B cell (primary cell): ENCODE data around the gene RTN4RL1. TPM values are rescaled to one million over a fixed set of nuclear protein-coding genes. Genes with fewer than 3 reads are reported as not detected.
A peak's percentile ranks its signal among the peaks of the same experiment; 100 is the strongest.

Experiments
- ATAC-seq: fragments of 200-7000 bp; cut with Tn5 transposase; one replicate; pipeline ENCODE4 v1.10.0; 2021; ENCODE audit warnings: low read depth, mild to moderate bottlenecking, moderate number of reproducible peaks, moderate library complexity
- CTCF ChIA-PET: fragments of 350-600 bp; sonication (Branson Sonifier 250); formaldehyde crosslinking; loops from one replicate; lab custom pipeline; 2021; ENCODE audit warnings: antibody characterized with exemption, inconsistent platforms; lab: Charles Lee
- POLR2A ChIA-PET: fragments of 350-600 bp; sonication (Branson Sonifier 250); formaldehyde crosslinking; loops from one replicate; lab custom pipeline; 2021; ENCODE audit warnings: antibody characterized with exemption; lab: Charles Lee
- DNase-seq: peaks from one replicate; pipeline ENCODE4 v3.0.0; 2013
- H2AFZ ChIP-seq: 2 replicates; pipeline ENCODE4 v1.6.1; 2012; ENCODE audit warnings: mild to moderate bottlenecking, low read depth, low read length; ENCODE audit not compliant: insufficient read depth, poor library complexity, severe bottlenecking
- H3K27ac ChIP-seq, 2 donors: 1 replicate in 1 of 2; 2 replicates in 1 of 2; pipeline ENCODE4 v1.5.1; 2012 to 2013; ENCODE audit warnings: low read length in 2 of 2, mild to moderate bottlenecking in 2 of 2, moderate library complexity in 1 of 2
- H3K27me3 ChIP-seq, 4 experiments: fragments of 200-600 bp in 1 of 4; sonication (generic) in 1 of 4; replicated peaks in 1 of 4; 1 replicate in 2 of 4; 2 replicates in 2 of 4; pipeline versions ENCODE4 v1.6.1 to v1.7.0; 2013 to 2016; ENCODE audit warnings: low read length in 3 of 4, mild to moderate bottlenecking in 2 of 4, mixed read lengths in 1 of 4, moderate library complexity in 1 of 4; ENCODE audit not compliant: insufficient read depth in 4 of 4, control insufficient read depth in 3 of 4; ENCODE audit errors: control extremely low read depth in 1 of 4
- H3K36me3 ChIP-seq, 2 experiments: replicated peaks in 1 of 2; 1 replicate in 1 of 2; 2 replicates in 1 of 2; pipeline versions ENCODE4 v1.6.1 to v1.7.1; 2013; ENCODE audit warnings: low read length in 1 of 2; ENCODE audit not compliant: insufficient read depth in 2 of 2, control insufficient read depth in 1 of 2; ENCODE audit errors: control extremely low read depth in 1 of 2, extremely low read depth in 1 of 2
- H3K4me1 ChIP-seq, 2 donors: fragments of 200-600 bp in 1 of 2; sonication (generic) in 1 of 2; 1 replicate in 1 of 2; 2 replicates in 1 of 2; pipeline versions ENCODE4 v1.5.1 to v1.6.1; 2013 to 2017; ENCODE audit warnings: low read length in 2 of 2; ENCODE audit not compliant: control insufficient read depth in 2 of 2, insufficient read depth in 2 of 2
- H3K4me2 ChIP-seq: replicated peaks from 2 replicates; pipeline ENCODE3; 2012; ENCODE audit warnings: mild to moderate bottlenecking, low read depth, low read length; ENCODE audit not compliant: poor library complexity, severe bottlenecking
- H3K4me3 ChIP-seq, 5 experiments: fragments of 200-600 bp in 1 of 5; sonication (generic) in 1 of 5; 1 replicate in 3 of 5; 2 replicates in 2 of 5; pipeline versions ENCODE4 v1.5.1 to v1.7.0; 2011 to 2016; ENCODE audit warnings: low read length in 4 of 5, mild to moderate bottlenecking in 4 of 5, low read depth in 2 of 5, control low read depth in 1 of 5, moderate library complexity in 1 of 5; ENCODE audit not compliant: insufficient read depth in 1 of 5; ENCODE audit errors: control extremely low read depth in 1 of 5, extremely low read depth in 1 of 5
- H3K79me2 ChIP-seq: fragments of 200-600 bp; sonication (generic); one replicate; pipeline ENCODE4 v1.6.0; 2016; ENCODE audit warnings: low read length; ENCODE audit not compliant: control insufficient read depth, insufficient read depth
- H3K9ac ChIP-seq: fragments of 200-600 bp; sonication (generic); 2 replicates; pipeline ENCODE4 v1.6.1; 2017; ENCODE audit warnings: mild to moderate bottlenecking, low read length, moderate library complexity
- H3K9me3 ChIP-seq, 3 donors: one replicate each; pipeline versions ENCODE4 v1.6.1 to v1.7.1; 2013; ENCODE audit warnings: low read length in 2 of 3; ENCODE audit not compliant: control insufficient read depth in 2 of 3, insufficient read depth in 1 of 3; ENCODE audit errors: control extremely low read depth in 1 of 3
- H4K20me1 ChIP-seq: 2 replicates; pipeline ENCODE4 v1.6.0; 2012; ENCODE audit warnings: mild to moderate bottlenecking, low read length; ENCODE audit not compliant: insufficient read depth, control insufficient read depth, poor library complexity, severe bottlenecking
- H3K27ac Mint-ChIP-seq: one replicate; pipeline ENCODE4 v1.8.0; 2021; ENCODE audit warnings: mixed read lengths
- H3K27me3 Mint-ChIP-seq: one replicate; pipeline ENCODE4 v1.8.0; 2021; ENCODE audit warnings: mixed read lengths
- H3K4me1 Mint-ChIP-seq: one replicate; pipeline ENCODE4 v1.8.0; 2021; ENCODE audit warnings: mixed read lengths
- H3K4me3 Mint-ChIP-seq: one replicate; pipeline ENCODE4 v1.8.0; 2021; ENCODE audit warnings: mixed read lengths
- H3K9me3 Mint-ChIP-seq: one replicate; pipeline ENCODE4 v1.8.0; 2022; ENCODE audit warnings: mixed read lengths; ENCODE audit not compliant: insufficient read depth
- EZH2 ChIP-seq: IDR thresholded peaks from 2 replicates; pipeline ENCODE4 v1.6.1; 2012; ENCODE audit warnings: borderline replicate concordance, low read depth, mild to moderate bottlenecking, moderate library complexity, low read length; ENCODE audit not compliant: insufficient read depth, poor library complexity, severe bottlenecking
- WGBS: methylation state at CpG from one replicate; pipeline ENCODE4 v1.1.5; 2013; ENCODE audit warnings: missing lambda C conversion rate; ENCODE audit not compliant: insufficient coverage; 5-methylcytosine and 5-hydroxymethylcytosine counted together
- intact Hi-C: fragments of 100-400 bp; cut with micrococcal nuclease; formaldehyde crosslinking; loops from one replicate; pipeline ENCODE4 v1.10.0; 2022
- polyA plus RNA-seq: library from polyadenylated mRNA; depleted of rRNA; stranded (reverse); fragments of >200 nt; gene quantifications from 2 replicates; pipeline ENCODE4 v1.2.3, GENCODE V29; 2012
- total RNA-seq, 2 donors: library from RNA; stranded (reverse); fragments of 120-200 nt in 1 of 2; gene quantifications; 1 replicate in 1 of 2; 2 replicates in 1 of 2; pipeline versions ENCODE4 v1.2.3 to v1.2.4, GENCODE V29; 2013 to 2022
- TF ChIP-seq, protein P1 (sequence below): fragments of 200-600 bp; IDR thresholded peaks from one replicate; pipeline ENCODE4 v1.8.0; 2022; ENCODE audit warnings: antibody characterized with exemption, mild to moderate bottlenecking

RTN4RL1 gene
- total and polyA plus RNA-seq, 2 donors (not counting 1 experiment from before 2014, with no cell fraction given): 0.03 to 0.07 TPM

GRCh38 chr17:2027528-2028233 is 2.5 kb upstream of the RTN4RL1 start:
- H3K27me3 Mint-ChIP-seq: peaks cover 30% of the 10 kb centered on the region
- no peak overlapping the region for H3K27ac Mint-ChIP-seq
- Histone ChIP-seq H3K79me2 (peaks cover 20% of the 10 kb centered on the region), H4K20me1 (peaks cover 25% of the 10 kb centered on the region), H3K27ac (no peak overlapping the region), H3K4me3 (no peak overlapping the region), H3K27me3 (peaks cover 0 to 56% (median 19%) of the 10 kb centered on the region in 4 experiments), H3K9ac (no peak overlapping the region), H3K36me3 (peaks cover 0 to 6% of the 10 kb centered on the region in 2 experiments), H3K4me2 (no peak overlapping the region), H3K9me3 (peaks cover 0 to 16% (median 0%) of the 10 kb centered on the region in 3 donors), H2AFZ (no peak overlapping the region), H3K4me1 (peaks cover 43 to 55% of the 10 kb centered on the region in 2 donors)
- H3K4me3 Mint-ChIP-seq: peak overlapping the region; percentile 35
- ChIA-PET CTCF (interaction anchor here (1.7 kb wide), 1 partner anchor 311 kb away, joined by 6 read pairs; no protein-coding TSS in a partner anchor), POLR2A (no interaction called here)
- no peak for DNase-seq
- WGBS: 71% methylated on average over 6 of the region's 11 CpGs
- peaks cover 35% of the 10 kb centered on the region for H3K4me1 Mint-ChIP-seq
- ATAC-seq: no peak
- TF ChIP-seq, protein P1, sequence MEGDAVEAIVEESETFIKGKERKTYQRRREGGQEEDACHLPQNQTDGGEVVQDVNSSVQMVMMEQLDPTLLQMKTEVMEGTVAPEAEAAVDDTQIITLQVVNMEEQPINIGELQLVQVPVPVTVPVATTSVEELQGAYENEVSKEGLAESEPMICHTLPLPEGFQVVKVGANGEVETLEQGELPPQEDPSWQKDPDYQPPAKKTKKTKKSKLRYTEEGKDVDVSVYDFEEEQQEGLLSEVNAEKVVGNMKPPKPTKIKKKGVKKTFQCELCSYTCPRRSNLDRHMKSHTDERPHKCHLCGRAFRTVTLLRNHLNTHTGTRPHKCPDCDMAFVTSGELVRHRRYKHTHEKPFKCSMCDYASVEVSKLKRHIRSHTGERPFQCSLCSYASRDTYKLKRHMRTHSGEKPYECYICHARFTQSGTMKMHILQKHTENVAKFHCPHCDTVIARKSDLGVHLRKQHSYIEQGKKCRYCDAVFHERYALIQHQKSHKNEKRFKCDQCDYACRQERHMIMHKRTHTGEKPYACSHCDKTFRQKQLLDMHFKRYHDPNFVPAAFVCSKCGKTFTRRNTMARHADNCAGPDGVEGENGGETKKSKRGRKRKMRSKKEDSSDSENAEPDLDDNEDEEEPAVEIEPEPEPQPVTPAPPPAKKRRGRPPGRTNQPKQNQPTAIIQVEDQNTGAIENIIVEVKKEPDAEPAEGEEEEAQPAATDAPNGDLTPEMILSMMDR: no peak
- TF ChIP-seq EZH2: no peak
- intact Hi-C loops: no loop called here
- no peaks in the 10 kb centered on the region for H3K9me3 Mint-ChIP-seq
